Mucosa of gallbladder (tissue), 1 donor: ENCODE data around the gene B3GAT2. TPM values are rescaled to one million over a fixed set of nuclear protein-coding genes. Genes with fewer than 3 reads are reported as not detected.

Source experiments
- DNase-seq: peaks from one replicate; pipeline ENCODE4 v3.0.0-alpha.2; 2020; ENCODE audit warnings: low spot score
- total RNA-seq: library from RNA; stranded (reverse); gene quantifications from one replicate; pipeline ENCODE4 v1.2.1, GENCODE V29; 2021
- donor health status: DM: no; HTN: no; CAD: no.

Gene B3GAT2
- total RNA-seq, 1 donor from 2014 or later = 0.03 TPM

DNA sequence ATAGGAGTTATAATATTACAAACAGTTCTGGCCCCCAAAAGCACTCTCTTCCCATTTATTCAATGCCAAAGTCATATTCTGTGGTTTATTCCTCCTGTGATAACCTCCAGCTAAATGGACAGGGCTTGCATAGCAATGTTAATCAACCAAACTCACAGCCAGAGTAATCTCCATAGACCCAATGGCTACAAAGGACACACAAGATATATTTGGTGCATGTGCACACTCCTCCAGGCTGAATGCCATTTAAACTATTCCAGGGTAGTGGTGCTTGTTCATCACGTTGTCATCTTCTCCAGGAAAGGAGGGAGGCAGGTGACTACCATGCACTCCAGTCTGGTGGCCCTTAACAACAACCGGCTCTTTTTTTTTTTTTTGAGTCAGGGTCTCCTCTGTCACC lies 56.8 kb downstream of the B3GAT2 start:
- no peak for DNase-seq

DNA sequence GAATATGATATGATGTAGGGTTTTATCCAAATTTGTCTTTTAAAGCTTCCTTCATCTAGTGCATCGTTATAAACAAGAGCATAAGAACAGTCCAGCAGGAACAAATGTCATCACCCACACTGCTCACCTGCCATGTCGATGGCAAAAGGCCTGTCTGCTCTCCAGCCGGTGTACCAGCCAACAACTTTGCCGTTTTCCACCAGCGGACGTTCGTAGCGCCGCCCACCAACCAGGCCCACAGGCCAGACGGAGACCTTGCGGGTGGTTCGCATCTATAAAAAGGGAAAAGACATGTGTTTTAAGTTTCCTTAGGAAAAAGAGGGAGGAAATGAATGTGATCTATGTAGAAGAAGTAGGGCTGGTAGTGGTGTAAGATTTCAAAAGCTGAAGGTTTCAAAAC lies 62.9 kb downstream of the B3GAT2 start:
- no peak for DNase-seq

DNA sequence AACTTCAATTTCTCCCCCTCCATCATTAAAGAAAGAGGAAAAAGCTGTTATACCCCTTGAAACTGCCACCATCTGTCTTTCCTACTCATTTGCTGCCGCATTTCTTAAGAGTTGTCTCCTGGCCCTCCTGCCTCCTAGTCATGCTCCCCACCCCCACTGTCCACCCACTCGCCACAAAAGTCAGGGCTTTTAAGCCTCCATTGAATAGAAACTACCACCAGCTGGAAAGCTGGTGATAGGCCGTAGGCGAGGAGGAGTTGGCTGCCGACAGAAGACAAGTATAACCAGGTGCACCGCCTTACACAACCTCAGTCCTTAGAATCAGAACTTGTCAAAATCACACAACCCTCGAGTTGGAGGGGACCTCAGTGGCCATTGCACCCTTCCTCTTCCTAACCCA lies 67.6 kb downstream of the B3GAT2 start:
- no peak for DNase-seq

DNA sequence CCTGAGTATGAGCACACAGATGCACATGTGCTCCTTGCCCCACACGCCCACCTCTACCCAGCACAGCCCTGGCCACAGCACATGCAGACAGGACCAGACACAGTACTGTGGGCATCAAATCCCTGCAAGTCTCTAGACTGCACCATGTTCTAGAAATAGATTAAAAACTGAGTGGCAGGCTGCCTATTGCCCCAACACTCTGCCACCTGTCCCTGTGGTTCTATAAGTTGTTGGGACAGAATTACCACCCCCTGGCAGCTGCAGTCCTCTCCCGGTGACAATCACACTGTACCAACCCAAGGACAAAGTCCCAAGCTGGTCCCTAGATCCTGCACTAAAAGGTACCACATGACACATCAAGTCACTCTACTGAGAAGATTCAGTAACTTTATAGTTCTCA lies 70.2 kb downstream of the B3GAT2 start:
- DNase-seq = no peak

DNA sequence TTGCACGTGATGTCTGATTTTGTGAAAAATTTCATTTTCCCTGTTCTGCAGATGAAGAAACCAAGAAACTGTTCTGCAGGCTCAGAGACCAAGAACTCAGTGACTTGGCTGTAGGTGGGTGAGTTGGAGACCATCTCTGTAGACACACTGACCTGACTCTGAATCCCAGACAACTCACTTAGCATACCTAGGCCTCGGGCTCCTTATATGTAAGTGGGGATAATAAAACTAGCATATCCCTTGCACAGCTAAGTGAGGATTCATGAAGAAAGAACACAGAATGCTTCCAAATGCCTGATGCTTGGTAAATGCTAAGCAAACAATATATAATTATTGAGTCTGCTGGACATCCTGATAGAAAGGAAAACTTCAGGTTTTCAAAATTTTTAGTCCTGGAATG lies 70.8 kb downstream of the B3GAT2 start:
- no peak for DNase-seq

DNA sequence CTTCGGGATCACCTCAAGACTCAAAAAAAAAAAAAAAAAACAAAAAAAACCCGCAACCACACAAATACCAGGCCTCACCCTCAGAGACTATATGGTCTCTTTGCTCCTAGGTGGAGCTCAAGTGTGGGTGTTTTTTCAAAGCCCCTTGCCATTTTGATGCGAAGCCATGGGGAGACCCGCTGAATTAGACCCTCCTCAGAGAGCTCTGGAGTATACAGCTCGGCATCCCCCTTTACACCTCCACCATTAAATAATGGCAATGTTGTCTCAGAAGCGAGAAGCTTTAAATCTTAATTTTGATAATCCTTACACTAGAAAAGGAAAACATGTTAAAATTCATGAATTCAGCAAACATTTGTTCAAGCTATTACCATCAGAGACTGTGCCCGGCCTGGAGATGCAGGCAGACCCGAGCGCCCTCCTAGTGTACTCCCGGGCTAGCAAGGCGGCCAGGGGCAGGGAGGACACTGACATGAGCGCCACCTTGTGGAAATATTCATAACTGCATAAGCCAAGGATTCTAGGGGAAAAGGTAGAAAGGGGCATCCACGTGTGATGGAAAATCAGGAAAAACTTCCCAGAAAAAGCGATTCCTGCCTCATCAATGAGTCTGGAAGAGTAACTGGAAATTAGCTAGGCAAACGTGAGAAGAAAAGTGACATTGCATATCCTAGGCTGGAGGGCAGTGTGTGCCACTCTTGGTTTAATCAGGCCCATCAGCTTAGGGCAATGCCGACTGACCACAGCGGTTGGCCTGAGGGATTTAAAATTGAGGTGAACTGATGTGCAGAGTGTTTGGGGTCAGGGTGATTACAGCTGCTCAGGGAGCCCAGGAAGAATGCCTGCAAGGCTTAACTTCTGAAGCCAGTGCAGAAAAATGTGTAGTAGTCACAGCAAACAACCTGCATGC lies 72.5 kb downstream of the B3GAT2 start:
- peak; percentile 51 for DNase-seq

DNA sequence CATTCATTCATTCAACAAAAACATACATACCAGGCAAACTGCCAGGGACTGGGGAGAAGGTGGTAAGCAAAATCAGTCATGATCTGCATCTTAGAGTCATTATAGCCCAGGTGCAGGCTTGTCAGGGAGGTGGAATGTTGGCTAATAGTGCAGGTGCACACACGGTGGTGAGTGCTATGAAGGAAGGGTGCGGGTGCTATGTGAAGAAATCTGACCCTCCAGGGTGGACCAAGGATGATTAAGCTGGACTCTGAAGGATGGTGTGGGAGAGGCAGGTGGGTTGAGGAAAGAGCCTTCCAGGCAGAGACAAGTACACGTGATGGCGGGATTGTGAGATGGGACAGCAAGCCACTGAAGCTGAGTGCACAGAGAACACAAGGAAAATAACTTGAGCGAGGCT lies 77.4 kb downstream of the B3GAT2 start:
- DNase-seq = no peak

DNA sequence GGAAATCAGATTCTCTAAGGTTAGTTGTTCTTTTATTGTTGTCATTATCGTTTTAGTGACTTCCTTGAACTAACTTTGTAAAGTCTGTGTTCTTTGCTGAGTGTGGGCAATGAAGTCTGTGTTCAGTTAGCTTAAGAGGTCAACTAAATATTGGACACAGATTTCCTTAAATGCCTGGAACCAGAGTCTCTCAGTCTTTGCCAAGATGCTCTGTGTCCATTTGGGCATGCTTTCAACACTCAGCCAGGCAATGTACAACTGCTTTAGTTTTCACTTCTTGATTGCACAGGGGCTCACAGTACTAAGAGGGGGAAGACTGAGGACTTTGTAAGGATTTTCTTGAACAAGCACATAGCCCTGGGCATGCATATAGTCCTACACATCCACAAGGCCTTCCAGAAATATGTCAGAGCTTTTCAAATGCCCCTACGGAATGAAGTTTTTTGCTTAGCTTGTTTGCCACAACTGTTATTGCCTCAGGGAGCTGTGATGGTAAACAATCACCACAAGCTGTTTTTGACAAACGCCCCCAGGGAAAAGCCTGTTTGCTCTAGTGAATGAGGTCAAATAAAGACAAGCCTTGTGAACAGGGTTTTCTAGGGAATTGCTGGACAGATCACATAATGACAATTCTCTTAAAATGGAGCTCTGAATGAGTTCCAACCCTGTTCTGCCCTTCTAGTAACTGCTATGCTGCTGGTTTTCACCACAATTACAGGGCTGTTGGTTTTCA lies 82.5 kb downstream of the B3GAT2 start:
- no peak for DNase-seq

DNA sequence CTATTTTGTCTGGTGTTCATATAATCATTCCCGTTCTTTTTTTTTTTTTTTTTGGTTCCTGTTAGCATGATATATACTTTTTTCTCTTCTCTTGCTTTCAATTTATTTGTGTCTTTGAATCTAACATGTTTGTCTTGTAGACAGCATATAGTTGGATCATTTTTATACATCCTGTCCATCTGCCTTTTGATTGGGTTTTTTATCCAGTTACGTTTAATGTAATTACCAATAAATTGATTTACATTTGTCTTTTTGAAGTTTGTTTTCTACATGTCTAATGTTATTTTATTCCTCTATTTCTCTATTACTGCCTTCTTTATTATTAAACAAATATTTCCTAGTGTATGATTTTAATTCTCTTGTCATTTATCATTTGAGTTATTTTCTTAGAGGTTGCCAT lies 84.4 kb downstream of the B3GAT2 start:
- no peak for DNase-seq

DNA sequence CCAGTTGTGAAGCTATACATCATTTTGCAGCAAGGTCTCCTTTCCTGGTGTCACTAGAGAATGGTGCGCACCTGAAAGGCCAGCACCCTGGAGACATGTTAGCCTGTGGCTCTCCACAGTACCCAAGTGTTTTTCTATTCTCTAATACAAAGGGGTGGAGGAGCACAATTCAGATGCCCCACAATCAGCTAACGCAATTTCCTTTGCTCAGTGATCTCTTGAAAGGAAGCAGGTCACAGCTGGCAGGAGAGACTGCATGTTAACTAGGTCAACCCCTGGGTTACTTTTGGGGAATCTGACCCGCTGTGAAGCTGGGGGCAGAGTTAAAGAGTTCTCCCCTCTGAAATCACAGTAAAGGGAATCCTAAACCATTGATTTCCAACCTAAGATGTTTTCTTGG lies 92.5 kb downstream of the B3GAT2 start:
- no peak for DNase-seq

DNA sequence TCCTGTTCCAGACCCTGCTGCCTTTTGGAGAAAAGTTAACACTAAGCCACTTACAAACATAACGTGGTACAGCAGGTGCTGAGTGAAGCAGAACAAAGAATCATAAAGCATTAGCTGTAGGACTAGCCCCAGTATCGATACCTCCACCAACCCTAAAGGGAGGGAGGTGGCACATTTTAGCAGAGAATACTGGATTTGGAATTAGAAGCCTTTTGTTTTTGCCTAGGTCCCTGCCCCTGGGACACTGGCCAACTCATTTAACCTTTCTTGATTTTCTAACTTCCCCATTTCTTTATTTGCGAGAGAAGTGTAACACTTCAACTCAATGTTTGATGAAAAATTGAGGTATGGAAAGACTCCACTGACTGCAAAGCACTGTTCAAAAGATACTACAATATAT lies 93.5 kb downstream of the B3GAT2 start:
- no peak for DNase-seq

DNA sequence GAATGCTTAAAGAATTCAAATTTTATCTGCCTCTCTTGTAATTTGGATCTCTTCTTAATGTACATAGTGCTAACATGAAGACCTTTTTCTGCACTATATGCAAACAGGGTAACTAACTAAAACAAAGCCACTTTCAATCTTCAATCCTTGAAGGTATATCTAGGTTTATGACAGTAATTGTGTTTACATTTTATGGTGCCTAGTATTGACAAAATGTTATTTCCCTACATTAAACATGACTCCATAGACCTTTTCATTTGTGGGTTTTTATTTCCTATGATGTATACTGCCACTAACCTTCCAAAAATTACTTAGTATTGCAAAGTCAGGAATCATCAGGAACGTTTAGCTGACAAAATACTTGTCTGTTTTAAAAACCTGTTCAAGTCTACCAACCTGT lies 95.9 kb downstream of the B3GAT2 start:
- no peak for DNase-seq

DNA sequence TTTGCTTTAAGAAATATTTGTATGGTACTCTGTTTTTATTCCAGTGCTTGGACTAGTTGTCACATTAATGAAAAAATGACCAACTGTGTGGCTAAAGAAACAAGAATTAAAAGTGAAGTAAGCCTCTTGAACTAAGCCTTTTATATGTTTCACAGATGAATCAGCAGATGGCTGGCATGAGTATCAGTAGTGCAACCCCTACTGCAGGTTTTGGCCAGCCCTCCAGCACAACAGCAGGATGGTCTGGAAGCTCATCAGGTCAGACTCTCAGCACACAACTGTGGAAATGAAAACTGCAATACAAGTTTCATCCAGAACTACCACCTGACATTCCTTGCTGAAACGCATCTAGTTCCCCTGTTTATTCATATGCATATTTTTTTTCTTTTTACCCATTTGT lies 96.8 kb downstream of the B3GAT2 start:
- DNase-seq = no peak

DNA sequence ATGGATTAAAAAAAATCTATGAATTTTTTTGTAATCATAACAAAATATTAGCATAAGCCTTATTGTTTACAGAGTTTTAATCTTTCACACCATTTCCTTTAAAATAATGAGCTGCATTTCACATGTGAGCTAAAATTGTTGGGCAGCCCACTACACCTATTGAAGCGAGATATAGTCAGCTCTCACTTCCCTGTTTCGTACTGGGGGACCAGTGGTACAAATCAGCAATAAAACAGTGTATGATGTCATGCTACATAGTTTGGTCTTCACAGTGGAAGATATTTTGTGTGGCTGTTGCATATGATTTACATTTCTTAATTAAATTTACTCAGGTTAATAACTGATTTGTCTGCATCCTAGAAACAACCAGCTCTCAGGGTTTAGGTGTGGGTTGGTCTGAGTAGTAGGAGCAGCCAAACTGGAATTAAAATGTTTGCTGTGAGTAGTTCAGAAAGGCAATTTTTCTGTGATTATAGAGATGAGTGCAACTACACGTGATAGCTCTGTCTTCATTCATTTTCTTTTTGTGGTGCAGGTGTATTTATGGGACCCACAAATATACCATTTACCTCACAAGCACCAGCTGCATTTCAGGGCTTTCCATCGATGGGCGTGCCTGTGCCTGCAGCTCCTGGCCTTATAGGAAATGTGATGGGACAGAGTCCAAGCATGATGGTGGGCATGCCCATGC lies 99.3 kb downstream of the B3GAT2 start:
- DNase-seq = no peak

DNA sequence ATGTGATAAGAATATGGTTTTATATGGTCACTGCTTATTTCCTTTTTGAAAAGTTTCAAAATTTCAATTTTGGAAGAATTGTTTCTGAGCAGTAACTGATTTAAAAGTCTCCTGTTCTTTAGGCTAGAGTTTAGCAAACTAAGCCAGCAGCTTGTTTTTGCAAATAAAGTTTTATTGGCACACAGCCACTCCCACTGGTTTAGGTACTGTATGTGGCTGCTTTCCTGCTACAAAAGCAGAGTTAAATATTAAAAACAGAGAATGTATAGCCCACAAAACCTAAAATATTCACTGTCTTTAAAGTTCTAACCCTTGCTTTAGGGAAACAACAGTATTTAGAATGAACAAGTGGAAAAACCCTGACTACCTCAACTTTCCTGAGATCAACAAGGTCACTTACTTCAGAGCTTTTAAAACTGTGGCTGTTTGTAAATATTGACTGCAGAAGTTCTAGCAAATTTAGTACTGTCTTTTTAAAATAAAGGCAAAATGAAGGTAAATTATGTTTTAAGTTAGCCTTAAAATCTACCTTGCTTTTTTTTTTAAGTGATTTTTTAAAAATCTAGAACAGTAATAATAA lies 104.1 kb downstream of the B3GAT2 start:
- DNase-seq = no peak

DNA sequence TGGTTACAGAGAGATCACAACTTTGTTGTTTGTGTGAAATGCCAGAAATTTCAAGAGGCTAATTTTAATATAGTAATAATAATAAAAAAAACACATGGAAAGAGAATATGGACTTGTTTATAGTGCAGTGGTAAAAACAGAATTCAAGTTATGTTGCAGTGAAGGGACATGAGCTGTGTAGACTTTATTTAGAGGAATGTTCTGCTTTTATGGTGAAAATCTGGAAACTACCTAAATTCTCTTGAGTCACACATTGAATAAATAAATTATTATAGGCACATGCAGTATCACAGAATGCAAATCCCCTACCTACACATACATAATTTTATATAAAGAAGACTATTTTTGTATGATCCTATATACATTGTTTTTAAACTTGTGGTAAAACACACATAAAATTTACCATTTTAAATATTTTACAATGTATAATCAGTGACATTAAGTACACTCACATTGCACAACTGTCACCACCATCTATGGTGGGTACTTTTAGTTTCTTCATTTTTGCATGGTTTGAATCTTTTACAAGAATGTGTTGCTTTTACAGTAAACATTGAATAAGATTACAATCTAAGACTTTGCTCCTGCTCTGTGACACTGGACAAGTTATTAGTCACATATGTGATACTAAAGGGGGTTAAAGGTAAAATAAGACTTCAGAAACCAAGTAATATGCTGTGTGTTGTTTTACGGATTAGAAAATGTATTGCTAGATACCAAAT lies 107.4 kb downstream of the B3GAT2 start:
- no peak for DNase-seq

DNA sequence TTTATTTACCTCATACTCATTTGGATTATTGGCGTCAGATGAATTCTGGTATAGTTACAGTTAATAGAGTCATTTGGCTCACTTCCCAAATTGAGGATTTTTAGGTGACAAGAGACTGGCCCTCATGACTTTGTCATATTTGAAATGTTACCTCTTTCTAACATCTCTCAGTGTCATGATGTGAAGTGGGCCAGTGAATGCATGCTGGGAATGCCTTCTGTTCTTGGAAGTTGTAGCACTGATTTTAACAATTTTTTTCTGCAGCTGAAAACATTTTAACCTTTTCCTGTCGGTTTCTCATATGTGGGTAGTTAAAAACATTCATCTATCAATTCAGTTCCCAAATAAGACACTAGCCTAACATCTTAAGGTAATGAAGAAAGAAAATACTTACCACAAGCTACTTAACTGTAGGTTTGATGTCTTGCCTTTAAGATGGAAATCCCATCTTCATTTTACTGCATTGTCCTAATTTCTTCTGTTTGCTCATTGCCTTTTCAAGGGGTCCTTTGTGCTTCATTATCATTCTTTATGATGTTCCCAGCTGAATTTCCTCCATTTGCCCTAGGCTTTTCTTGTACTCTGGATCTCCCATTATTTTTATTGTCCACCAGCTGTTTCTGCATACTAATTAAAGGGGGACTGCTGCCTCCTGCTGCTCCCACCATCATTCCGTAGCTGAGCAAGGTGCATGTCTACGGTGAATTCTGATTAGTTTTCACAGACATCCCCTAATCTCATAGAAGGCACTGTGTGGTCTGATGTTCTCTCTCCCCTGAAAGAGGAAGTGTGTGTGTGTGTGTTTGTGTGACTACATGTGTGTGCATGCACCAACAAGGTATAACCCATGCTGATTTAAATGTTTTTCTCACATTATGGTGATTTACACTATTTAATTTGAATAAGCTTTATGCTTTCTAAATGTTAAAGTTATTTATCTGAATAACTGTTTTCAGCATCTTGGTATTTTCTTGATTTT lies 109.5 kb downstream of the B3GAT2 start:
- no peak for DNase-seq

DNA sequence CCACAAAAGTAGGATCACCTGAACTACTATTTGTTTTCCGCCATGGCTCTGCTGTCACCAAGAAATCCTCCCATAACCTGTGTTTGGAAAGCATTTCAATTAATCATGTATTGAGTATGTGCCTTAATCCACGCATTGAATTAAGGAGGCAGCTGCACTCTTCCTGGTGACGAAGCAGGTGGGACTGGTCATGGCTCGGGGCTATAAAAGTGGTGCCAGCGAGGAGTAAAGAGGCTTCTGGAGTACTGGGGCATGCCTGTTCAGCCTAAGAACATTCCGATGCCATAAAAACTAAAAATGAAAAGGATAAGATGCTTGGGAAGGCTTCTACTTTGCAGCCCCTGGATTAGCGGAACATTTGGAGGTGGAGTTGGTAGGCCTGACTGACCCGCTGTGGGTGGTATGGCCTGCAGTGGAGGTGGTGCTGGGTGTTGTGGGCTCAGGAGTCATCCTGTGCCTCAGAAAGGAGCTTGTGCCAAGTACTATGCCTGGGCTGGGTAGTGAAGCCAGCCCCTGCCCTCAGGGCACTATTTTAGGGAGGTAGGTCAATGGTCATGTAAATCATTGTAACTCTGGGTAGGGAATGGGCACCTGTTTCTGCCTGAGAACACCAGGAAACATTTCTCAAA lies 110.5 kb downstream of the B3GAT2 start:
- no peak for DNase-seq

DNA sequence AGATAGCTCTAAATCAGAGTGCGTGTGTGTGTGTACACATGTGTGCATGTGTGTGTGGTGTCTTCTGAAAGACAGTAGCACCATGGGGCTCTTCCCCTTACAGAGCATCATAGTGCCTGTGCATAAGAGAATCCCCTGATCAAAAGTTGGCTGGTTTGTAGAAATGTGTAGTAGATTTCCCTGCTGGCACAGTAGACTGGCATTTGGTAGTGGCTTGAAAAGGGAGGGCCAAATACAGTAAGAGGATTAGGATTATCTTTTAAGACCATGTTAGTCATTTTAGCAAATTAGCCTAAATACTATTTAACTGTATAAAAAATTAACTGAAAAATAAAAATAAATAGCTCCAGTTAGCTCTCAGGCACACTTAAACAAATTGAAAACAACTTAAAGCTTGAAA lies 112.6 kb downstream of the B3GAT2 start:
- no peak for DNase-seq
